Astrocyte of the cerebellum (primary cell): Measurements from ENCODE around the gene CREB5.

Experiments
- DNase-seq: peaks from one replicate; pipeline ENCODE4 v3.0.0-alpha.2; 2011; ENCODE audit warnings: low read depth
- H3K4me3 ChIP-seq: 2 replicates; pipeline ENCODE4 v1.5.1; 2011; ENCODE audit warnings: mild to moderate bottlenecking, low read depth, low read length, moderate library complexity
- CTCF ChIP-seq: IDR thresholded peaks from 2 replicates; pipeline ENCODE4 v1.5.1; 2012; ENCODE audit warnings: low read length, low read depth, moderate library complexity, mild to moderate bottlenecking; ENCODE audit errors: missing control alignments
- in situ Hi-C: cut with HindIII; loops from 2 replicates; pipeline ENCODE4 v1.10.0; 2017; ENCODE audit warnings: low sequenced_read_pairs

CREB5 gene

DNA sequence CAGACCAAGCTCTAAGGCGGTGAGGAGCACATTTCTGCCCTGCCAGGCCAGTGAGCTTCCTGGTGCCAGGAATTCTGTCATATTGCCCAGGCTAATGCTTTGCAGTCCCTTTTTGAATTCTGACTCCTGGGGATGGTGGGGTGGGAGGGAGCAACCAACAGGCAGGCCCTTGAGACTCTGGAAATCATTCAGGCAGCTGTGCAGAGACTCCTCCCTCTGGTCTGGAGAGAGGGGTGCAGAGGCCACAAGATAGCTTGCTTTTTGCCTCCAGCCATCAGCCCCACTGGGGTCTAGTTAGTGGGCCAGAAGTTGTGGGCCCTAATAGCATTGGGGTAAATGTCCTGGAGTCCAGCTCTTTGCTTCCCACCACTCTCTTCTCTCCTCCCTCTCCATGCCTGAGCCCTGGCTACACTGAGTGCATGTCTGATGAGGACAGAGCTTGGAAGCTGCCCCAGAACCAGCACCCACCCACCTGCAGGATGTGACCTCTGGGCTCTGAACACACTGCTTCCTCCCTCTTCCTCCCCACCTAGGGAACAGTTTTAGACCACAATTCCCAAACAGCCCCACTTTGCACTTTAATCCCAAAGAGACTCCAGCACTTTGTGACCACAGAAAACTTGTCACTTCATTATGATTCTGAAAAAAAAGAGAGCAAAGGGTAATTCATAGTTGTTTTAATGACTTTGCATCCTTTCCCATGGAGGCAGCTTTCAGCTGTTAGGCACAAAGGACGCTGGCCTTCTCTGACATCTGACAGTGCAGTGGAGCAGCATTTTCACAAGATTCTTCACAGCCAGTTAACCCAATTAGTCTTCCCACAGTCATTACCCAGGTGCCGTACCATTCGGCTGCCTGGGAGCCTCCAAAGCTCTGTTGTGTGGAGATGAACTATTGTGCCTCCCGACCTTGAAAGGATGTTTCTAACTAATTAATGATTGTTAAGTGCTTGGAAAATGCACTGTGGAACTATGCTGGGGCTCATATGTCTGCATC lies 283.3 kb downstream of the CREB5 start:
- in situ Hi-C loops = no loop called here
- no peak for DNase-seq
- H3K4me3 ChIP-seq = no peak overlapping the region
- TF ChIP-seq CTCF = no peak

GRCh38 chr7:28697913-28698563 lies 285.7 kb downstream of the CREB5 start:
- TF ChIP-seq CTCF = no peak
- no peak overlapping the region for H3K4me3 ChIP-seq
- no peak for DNase-seq
- in situ Hi-C loops = no loop called here

GRCh38 chr7:28698840-28699239 lies 286.5 kb downstream of the CREB5 start:
- no peak overlapping the region for H3K4me3 ChIP-seq
- DNase-seq = no peak
- no peak for TF ChIP-seq CTCF
- in situ Hi-C loops = no loop called here

GRCh38 chr7:28700096-28700495 lies 287.8 kb downstream of the CREB5 start:
- no peak for TF ChIP-seq CTCF
- H3K4me3 ChIP-seq = no peak overlapping the region
- no peak for DNase-seq
- in situ Hi-C loops = no loop called here

GRCh38 chr7:28700790-28701203 lies 288.5 kb downstream of the CREB5 start:
- in situ Hi-C loops = no loop called here
- no peak for DNase-seq
- no peak for TF ChIP-seq CTCF
- no peak overlapping the region for H3K4me3 ChIP-seq

GRCh38 chr7:28701731-28702130 lies 289.4 kb downstream of the CREB5 start:
- DNase-seq = no peak
- no peak overlapping the region for H3K4me3 ChIP-seq
- TF ChIP-seq CTCF = no peak
- in situ Hi-C loops = no loop called here
